ENCODE data around the gene ITK.

ITK gene

DNA sequence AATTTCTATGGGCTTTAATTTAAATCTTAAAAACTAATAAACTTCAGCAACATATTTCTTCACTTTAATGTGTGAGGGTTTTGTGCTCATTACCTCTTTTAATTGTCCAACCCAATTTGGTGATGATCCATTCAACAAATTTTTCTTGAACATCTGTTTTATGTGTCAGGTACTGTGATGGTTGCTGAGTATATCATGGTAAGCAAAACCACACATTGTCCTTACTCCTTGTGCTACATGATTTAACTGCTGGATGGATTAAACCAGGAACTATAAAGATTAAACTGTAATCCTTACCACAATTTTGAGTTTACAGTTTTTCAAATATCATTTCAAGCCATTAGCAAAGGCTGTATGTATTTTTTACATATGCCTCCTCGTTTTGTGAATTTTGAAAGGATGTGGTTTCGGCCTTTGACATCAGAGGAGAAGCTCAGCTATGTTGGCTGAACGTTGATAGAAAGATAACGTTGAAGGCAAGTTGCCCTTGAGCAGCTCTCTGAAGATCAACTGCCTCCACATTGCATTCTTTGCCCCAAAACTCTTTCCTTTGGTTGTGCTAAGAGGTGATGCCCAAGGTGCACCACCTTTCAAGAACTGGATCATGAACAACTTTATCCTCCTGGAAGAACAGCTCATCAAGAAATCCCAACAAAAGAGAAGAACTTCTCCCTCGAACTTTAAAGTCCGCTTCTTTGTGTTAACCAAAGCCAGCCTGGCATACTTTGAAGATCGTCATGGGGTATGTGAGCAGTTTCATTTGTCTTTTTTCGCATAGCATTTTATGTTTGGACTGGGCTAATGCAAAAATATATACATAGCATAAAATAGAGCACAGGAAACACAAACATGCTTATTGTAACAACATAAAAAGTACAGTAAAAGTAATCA, at the start of gene ITK:
TSS of gene ITK (plus strand) at position 467 of the 891 bp plus-strand sequence. CDS start at position 605, 138 bp downstream.
- Histone ChIP-seq H3K9me3 (no peaks in the 10 kb centered on the region), H3K27ac (no peak within 1 kb of the TSS), H3K27me3 (peaks cover 50% of the 10 kb centered on the region), H3K4me3 (ENCODE audit: low read depth in 1 of 2, low read length in 1 of 2) (no peak within 1 kb of the TSS), H3K36me3 (no peaks in the 10 kb centered on the region), H3K4me1 (ENCODE audit: control insufficient read depth in 1 of 2, insufficient read depth in 1 of 2, low read depth in 1 of 2, low read length in 1 of 2) (no peaks in the 10 kb centered on the region)
- TF ChIP-seq, protein P1, sequence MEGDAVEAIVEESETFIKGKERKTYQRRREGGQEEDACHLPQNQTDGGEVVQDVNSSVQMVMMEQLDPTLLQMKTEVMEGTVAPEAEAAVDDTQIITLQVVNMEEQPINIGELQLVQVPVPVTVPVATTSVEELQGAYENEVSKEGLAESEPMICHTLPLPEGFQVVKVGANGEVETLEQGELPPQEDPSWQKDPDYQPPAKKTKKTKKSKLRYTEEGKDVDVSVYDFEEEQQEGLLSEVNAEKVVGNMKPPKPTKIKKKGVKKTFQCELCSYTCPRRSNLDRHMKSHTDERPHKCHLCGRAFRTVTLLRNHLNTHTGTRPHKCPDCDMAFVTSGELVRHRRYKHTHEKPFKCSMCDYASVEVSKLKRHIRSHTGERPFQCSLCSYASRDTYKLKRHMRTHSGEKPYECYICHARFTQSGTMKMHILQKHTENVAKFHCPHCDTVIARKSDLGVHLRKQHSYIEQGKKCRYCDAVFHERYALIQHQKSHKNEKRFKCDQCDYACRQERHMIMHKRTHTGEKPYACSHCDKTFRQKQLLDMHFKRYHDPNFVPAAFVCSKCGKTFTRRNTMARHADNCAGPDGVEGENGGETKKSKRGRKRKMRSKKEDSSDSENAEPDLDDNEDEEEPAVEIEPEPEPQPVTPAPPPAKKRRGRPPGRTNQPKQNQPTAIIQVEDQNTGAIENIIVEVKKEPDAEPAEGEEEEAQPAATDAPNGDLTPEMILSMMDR (IDR thresholded peaks at IDR 0.05): no peak

DNA sequence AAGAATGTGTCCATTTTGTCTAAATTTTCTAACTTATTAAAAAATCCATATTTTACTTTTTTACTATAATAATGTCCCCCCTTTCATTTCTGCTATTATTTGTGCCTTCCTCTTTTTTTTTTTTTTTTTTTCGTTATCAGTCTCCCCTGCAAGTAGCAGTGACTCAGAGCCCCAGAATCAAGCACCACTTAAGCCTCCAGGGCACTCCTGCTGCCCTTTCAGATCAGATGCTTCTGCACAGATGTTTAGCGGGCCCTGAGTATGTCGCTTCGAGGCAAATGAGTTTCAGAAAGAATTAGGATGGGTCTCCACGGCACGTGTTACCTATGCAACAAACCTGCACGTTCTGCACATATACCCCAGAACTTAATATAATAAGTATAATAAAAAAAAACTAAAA, 49.7 kb upstream of the ITK start:
- Histone ChIP-seq H3K36me3 (no peaks in the 10 kb centered on the region), H3K4me1 (ENCODE audit: control insufficient read depth in 1 of 2, insufficient read depth in 1 of 2, low read depth in 1 of 2, low read length in 1 of 2) (no peaks in the 10 kb centered on the region), H3K4me3 (ENCODE audit: low read depth in 1 of 2, low read length in 1 of 2) (no peak overlapping the region), H3K27ac (no peak overlapping the region), H3K9me3 (no peaks in the 10 kb centered on the region), H3K27me3 (peaks cover 3% of the 10 kb centered on the region)
- TF ChIP-seq, protein P1 (IDR thresholded peaks at IDR 0.05): no peak

DNA sequence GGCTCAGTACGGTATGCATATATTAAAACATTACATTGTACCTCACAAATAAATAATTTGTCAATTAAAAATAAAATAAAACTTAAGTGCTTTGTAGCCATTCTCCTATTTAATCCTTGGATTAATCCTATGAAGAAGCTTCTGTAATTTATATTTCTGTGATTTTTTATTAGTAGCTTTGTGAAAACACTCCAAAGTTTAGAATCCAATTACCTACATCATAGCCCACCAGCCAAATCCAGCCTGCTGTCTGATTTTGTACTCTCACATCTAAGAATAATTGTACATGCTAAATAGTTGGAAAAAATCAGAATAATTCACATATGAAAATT, 48.4 kb upstream of the ITK start:
- TF ChIP-seq, protein P1 (IDR thresholded peaks at IDR 0.05): no peak
- no peak overlapping the region for H3K27ac ChIP-seq
- no peak overlapping the region for H3K4me3 ChIP-seq (ENCODE audit: low read depth in 1 of 2, low read length in 1 of 2)
- H3K27me3 ChIP-seq: peaks cover 3% of the 10 kb centered on the region
- peaks cover 5% of the 10 kb centered on the region for H3K36me3 ChIP-seq
- no peaks in the 10 kb centered on the region for H3K4me1 ChIP-seq (ENCODE audit: control insufficient read depth in 1 of 2, insufficient read depth in 1 of 2, low read depth in 1 of 2, low read length in 1 of 2)
- H3K9me3 ChIP-seq: no peaks in the 10 kb centered on the region

DNA sequence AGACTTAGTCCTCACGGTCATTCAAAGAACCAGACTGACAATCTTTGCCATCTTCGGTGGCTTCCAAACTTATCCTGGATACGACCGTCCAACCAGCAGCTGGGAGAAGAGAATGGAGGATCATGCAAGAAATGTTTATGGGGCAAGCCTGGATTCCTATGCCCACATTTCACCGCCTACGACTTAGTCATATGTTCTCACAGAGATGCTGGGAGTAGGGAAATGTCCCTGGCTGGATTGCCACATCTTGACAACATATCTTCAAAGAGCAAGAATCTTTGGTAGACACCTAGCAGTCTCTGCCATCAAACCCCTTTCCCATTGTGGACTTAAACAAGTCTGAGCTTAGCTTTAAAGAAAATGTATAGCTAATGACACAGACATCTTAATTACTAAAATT, 42.9 kb upstream of the ITK start:
- Histone ChIP-seq H3K4me3 (ENCODE audit: low read depth in 1 of 2, low read length in 1 of 2) (no peak overlapping the region), H3K9me3 (no peaks in the 10 kb centered on the region), H3K27ac (no peak overlapping the region), H3K4me1 (ENCODE audit: control insufficient read depth in 1 of 2, insufficient read depth in 1 of 2, low read depth in 1 of 2, low read length in 1 of 2) (peaks cover 12 to 13% of the 10 kb centered on the region in 2 experiments), H3K27me3 (no peaks in the 10 kb centered on the region), H3K36me3 (peaks cover 26% of the 10 kb centered on the region)
- TF ChIP-seq, protein P1 (IDR thresholded peaks at IDR 0.05): no peak

DNA sequence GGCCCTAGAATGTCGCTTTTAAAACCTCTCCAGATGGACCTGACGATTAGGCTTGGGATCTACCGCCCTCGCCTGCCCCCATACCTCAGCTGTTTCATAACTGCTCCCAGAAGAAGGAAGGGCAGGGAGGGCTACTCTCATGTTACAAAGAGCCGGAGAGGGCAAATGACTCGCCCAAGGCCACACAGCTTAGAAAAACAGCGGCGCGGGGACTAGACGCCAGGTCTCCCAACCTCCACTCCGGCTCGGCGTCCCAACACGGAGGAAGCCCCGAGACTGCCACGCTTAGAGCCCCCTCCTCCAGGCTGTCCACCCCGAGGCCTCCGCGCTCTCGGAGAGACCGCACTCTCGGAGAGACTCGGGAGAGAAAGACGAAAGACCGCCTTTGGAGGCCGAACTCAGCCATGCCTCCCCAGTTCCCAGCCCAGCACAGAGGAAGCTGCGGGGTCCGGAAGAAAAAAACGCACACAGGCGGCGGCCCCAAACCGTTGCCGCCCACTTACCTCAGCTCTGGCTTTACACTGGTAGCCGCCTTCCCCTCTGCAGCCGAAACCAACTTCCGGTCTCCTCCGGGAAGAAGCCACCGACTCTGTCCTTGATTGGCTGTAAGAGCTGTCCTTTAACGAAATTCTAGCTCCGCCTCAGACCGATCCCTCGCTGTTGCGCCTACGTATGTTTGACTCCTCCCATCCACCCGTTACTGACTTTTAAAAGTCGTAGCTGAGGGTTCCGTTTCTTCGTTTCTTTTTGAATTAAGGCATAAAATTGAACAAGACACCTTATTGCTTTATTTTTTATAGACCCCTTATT, 38.1 kb upstream of the ITK start, which contains the start of gene MED7:
TSS of gene MED7 (minus strand) at position 549 of the 810 bp plus-strand sequence. CDS start 3,434 bp downstream, outside the sequence.
- Histone ChIP-seq H3K36me3 (peaks cover 18% of the 10 kb centered on the region), H3K4me3 (ENCODE audit: low read depth in 1 of 2, low read length in 1 of 2) (peak within 1 kb of the TSS; percentile 83 to 84), H3K9me3 (no peaks in the 10 kb centered on the region), H3K4me1 (ENCODE audit: control insufficient read depth in 1 of 2, insufficient read depth in 1 of 2, low read depth in 1 of 2, low read length in 1 of 2) (peaks cover 17 to 21% of the 10 kb centered on the region in 2 experiments), H3K27me3 (no peaks in the 10 kb centered on the region), H3K27ac (peak within 1 kb of the TSS; percentile 93)
- TF ChIP-seq, protein P1 (IDR thresholded peaks at IDR 0.05): peak; percentile 23
